CD4-positive, alpha-beta T cell treated with Interleukin-10 for 1 hour (primary cell): ENCODE results near the gene IL13.
"Not testable (repeated sequence)": the region's sequence is repeated elsewhere in the genome, so short reads cannot be mapped to it uniquely, and the experiment has no call there.

Experiments
- DNase-seq: peaks from one replicate; pipeline ENCODE4 v3.0.0-alpha.2; 2020

The IL13 gene

GRCh38 chr5:132691755-132692631 lies 34.0 kb downstream of the IL13 start:
- not testable (repeated sequence) for DNase-seq

- DNase-seq = no peak
Measured at GRCh38 chr5:132692632-132692967, 34.6 kb downstream of the IL13 start.

GRCh38 chr5:132695956-132696355 lies 38.0 kb downstream of the IL13 start:
- DNase-seq = no peak

DNA sequence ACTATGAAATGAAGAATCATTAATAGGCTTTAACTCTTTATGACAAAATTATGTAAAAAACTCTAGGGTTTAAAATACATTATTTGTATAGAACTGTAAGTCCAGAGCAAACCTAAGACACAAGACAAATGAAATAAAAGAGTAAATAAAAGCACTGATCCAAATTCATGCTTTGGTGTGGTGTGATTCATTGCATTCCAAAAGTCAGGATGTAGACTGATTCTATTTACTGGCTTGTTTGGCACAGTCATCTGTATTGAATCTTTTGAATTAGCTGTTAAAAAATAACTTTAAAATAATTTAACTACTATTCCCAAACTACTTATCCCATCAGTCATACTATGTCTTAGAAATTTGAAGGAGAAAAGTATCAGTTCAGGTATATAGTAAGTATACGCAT lies 46.9 kb downstream of the IL13 start:
- no peak for DNase-seq

- DNase-seq = no peak
Measured at GRCh38 chr5:132708645-132709044, 50.7 kb downstream of the IL13 start.
